Mucosa of descending colon (tissue), 3 donors: ENCODE data around the gene MBD1. TPM values are rescaled to one million over a fixed set of nuclear protein-coding genes. Genes with fewer than 3 reads are reported as not detected.
A peak's percentile ranks its signal among the peaks of the same experiment; 100 is the strongest.
"Not testable (repeated sequence)": the region's sequence is repeated elsewhere in the genome, so short reads cannot be mapped to it uniquely, and the experiment has no call there.

Source experiments
- ATAC-seq: fragments of 200-7000 bp; cut with Tn5 transposase; one replicate; pipeline ENCODE4 v1.9.1; 2020; ENCODE audit warnings: mild to moderate bottlenecking, moderate library complexity
- DNase-seq, 3 donors: peaks; one replicate each; pipeline ENCODE4 v3.0.0-alpha.2; 2020
- H3K36me3 ChIP-seq: fragments of 200-600 bp; one replicate; pipeline ENCODE4 v1.8.0; 2021; ENCODE audit warnings: low read depth, mild to moderate bottlenecking
- H3K4me1 ChIP-seq: fragments of 200-600 bp; one replicate; pipeline ENCODE4 v1.8.0; 2021; ENCODE audit warnings: low read depth, mild to moderate bottlenecking
- H3K4me3 ChIP-seq: fragments of 200-600 bp; one replicate; pipeline ENCODE4 v1.8.0; 2021; ENCODE audit warnings: mild to moderate bottlenecking
- H3K9me3 ChIP-seq: fragments of 200-600 bp; one replicate; pipeline ENCODE4 v1.8.0; 2021; ENCODE audit warnings: mild to moderate bottlenecking
- CTCF ChIP-seq: fragments of 200-600 bp; IDR thresholded peaks from one replicate; pipeline ENCODE4 v1.8.0; 2022; ENCODE audit warnings: antibody characterized with exemption, mild to moderate bottlenecking
- intact Hi-C, 2 donors: fragments of 100-400 bp; cut with DNase I in 1 of 2; cut with micrococcal nuclease in 1 of 2; formaldehyde crosslinking; loops; one replicate each; pipeline versions ENCODE4 v1.11.0 to v1.11.1; 2022; cut with DNase I, micrococcal nuclease
- total RNA-seq, 3 donors: library from RNA; stranded (reverse); fragmentation: NEBNext Ultra II Directional in 2 of 3; extraction: Animal tissue kit (Norgen Biotek cat#: 25700) in 2 of 3; gene quantifications; one replicate each; pipeline versions ENCODE4 v1.2.1 to v1.2.4, GENCODE V29; 2021 to 2023
- donor health status: DM: no; HTN: no; CAD: no; lungs with moderate emphysema.
- donor health status: DM: no; HTN: no; CAD: no.
- donor health status: DM: no; HTN: yes; CAD: no.

Gene MBD1
- total RNA-seq, 3 donors from 2014 or later = 71.4 to 90.2 (median 75.1) TPM

GRCh38 chr18:50250935-50251334, 30.4 kb downstream of the MBD1 start:
- intact Hi-C loops = no loop called here
- no peak for TF ChIP-seq CTCF
- no peaks in the 10 kb centered on the region for H3K4me1 ChIP-seq
- DNase-seq = no peak
- no peak overlapping the region for H3K4me3 ChIP-seq
- H3K9me3 ChIP-seq = no peaks in the 10 kb centered on the region
- no peak for ATAC-seq
- no peaks in the 10 kb centered on the region for H3K36me3 ChIP-seq

- no peak for DNase-seq
- Histone ChIP-seq H3K4me1 (no peaks in the 10 kb centered on the region), H3K9me3 (no peaks in the 10 kb centered on the region), H3K4me3 (no peak overlapping the region), H3K36me3 (no peaks in the 10 kb centered on the region)
- intact Hi-C loops = no loop called here
- TF ChIP-seq CTCF = no peak
- no peak for ATAC-seq
Measured at GRCh38 chr18:50249576-50249975, 31.7 kb downstream of the MBD1 start.

GRCh38 chr18:50247561-50247960, 33.8 kb downstream of the MBD1 start:
- DNase-seq = no peak
- Histone ChIP-seq H3K4me1 (no peaks in the 10 kb centered on the region), H3K36me3 (no peaks in the 10 kb centered on the region), H3K9me3 (no peaks in the 10 kb centered on the region), H3K4me3 (no peak overlapping the region)
- intact Hi-C loops = no loop called here
- no peak for TF ChIP-seq CTCF
- no peak for ATAC-seq

GRCh38 chr18:50241768-50242167, 39.6 kb downstream of the MBD1 start:
- peaks cover 27% of the 10 kb centered on the region for H3K9me3 ChIP-seq
- intact Hi-C loops, H3K4me1 ChIP-seq, H3K4me3 ChIP-seq, ATAC-seq, DNase-seq, H3K36me3 ChIP-seq: not testable (repeated sequence)

- ATAC-seq = peak; percentile 76
- TF ChIP-seq CTCF = no peak
- Histone ChIP-seq H3K4me3 (no peak overlapping the region), H3K4me1 (no peaks in the 10 kb centered on the region), H3K9me3 (peaks cover 27% of the 10 kb centered on the region), H3K36me3 (no peaks in the 10 kb centered on the region)
- no peak for DNase-seq
- intact Hi-C loops = no loop called here
Measured at GRCh38 chr18:50240080-50240563, 41.2 kb downstream of the MBD1 start.

GRCh38 chr18:50232419-50232818, 48.9 kb downstream of the MBD1 start:
- DNase-seq = no peak
- intact Hi-C loops = no loop called here
- ATAC-seq = no peak

More at GRCh38 chr18:50232419-50232818, 48.9 kb downstream of the MBD1 start:
- H3K4me3 ChIP-seq = no peak overlapping the region
- TF ChIP-seq CTCF = no peak
- no peaks in the 10 kb centered on the region for H3K9me3 ChIP-seq
- H3K36me3 ChIP-seq = no peaks in the 10 kb centered on the region
- no peaks in the 10 kb centered on the region for H3K4me1 ChIP-seq
